GM18907 (cell line): ENCODE data around the gene UNC45A.
"Not testable (repeated sequence)": the region's sequence is repeated elsewhere in the genome, so short reads cannot be mapped to it uniquely, and the experiment has no call there.

Experiments used
- ATAC-seq: cut with Tn5 transposase; IDR thresholded peaks from one replicate; pipeline ENCODE4 v1.9.1; 2021; ENCODE audit warnings: mild to moderate bottlenecking, moderate library complexity; ENCODE audit not compliant: unreplicated experiment

UNC45A gene

DNA sequence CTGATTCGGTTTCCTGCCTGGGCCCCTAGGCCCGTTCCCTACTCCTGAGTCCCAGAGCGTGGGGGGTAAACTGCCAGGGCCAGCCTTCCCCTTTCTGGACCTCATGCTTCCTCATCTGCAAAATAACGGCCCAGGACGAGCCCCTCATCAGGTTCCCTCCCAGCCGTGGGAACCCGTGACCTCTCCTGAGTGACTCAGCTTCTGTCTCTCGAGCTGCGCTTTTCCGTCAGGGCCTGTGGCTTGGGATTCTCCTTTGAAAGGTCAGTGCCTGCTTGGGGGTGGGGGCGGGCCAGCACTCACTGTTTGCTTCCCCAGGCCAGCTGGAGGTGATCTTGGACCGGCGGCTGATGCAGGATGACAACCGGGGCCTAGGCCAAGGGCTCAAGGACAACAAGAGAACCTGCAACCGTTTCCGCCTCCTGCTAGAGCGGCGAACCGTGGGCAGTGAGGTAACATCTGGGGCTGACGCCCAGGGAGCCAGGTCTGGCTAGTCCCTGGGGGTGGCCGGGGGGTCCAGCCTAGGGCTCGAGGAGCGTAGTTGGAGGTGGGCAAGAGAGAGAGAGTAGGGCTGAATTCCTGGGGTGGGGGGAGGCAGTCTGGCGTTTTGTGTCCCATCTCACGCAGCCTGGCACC is 19.2 kb upstream of the UNC45A start:
- ATAC-seq: no peak

DNA sequence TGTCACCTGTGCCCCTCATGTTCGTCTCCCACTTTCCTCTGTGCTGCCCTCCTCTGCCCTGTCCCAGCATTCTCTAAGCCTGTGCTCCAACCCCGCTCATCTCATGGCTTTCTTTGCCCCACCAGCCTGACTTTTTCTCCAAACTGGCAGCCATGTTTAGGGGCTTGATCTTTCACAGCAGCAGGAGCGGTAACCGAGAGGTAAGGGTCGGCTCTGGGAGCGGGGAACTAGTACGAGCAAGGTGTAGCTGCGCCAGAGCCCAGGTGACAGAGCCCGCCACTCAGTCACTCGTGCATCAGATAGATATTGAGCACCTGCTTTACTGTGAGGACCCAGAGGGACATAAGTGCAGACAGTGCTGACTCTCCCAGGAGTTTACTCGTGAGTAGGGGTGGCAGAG is 18.6 kb upstream of the UNC45A start:
- no peak for ATAC-seq

DNA sequence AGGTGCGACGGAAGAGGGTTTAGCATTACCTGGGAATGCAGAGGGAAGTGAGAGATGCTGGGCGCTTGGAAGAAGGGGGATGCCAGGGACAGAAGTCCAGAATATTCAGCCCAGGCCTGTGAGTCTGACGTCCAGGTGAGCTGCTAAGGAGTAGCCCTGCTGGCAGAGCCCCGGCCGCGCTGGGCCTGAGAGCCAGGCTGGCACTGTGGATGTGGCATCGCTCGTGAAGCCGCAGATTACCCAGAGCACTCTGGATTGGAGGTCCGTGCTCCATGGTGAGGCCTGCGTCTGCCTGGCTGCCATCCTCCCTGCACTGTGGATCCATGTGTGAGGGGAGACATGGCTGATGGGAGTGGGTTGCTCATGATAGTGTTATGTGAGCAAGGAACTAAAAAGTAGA is 17.5 kb upstream of the UNC45A start:
- ATAC-seq: no peak

GRCh38 chr15:90918034-90918788 is 16.9 kb upstream of the UNC45A start:
- no peak for ATAC-seq

- ATAC-seq: no peak
Measured at GRCh38 chr15:90918835-90919234, 16.2 kb upstream of the UNC45A start.

DNA sequence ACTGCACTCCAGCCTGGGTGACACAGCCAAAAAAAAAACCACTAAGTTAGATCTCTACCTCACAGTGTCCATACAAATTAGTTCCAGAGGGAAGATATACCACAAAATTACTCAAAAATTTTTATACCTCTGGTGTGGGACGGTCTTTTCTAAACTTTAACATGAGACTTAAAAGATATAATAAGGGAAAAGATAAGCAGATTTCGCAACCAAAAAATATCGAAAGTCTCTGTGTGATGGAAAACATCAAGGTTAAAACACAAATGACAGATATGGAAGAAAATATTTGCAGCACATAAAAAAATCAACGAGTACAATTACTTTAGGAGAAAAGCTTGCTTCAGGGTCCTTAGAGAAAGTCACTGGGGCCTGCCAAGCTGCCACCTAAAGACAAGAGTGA is 13.2 kb upstream of the UNC45A start:
- ATAC-seq: no peak

- ATAC-seq: peak; percentile 65
Measured at GRCh38 chr15:90922712-90923322, 12.3 kb upstream of the UNC45A start.

GRCh38 chr15:90924375-90924774 is 10.7 kb upstream of the UNC45A start:
- ATAC-seq: peak; percentile 74

- not testable (repeated sequence) for ATAC-seq
Measured at GRCh38 chr15:90926766-90927165, 8.3 kb upstream of the UNC45A start.

GRCh38 chr15:90928106-90928505 is 7.0 kb upstream of the UNC45A start:
- ATAC-seq: not testable (repeated sequence)

- no peak for ATAC-seq
Measured at GRCh38 chr15:90929246-90930019, 5.7 kb upstream of the UNC45A start.

DNA sequence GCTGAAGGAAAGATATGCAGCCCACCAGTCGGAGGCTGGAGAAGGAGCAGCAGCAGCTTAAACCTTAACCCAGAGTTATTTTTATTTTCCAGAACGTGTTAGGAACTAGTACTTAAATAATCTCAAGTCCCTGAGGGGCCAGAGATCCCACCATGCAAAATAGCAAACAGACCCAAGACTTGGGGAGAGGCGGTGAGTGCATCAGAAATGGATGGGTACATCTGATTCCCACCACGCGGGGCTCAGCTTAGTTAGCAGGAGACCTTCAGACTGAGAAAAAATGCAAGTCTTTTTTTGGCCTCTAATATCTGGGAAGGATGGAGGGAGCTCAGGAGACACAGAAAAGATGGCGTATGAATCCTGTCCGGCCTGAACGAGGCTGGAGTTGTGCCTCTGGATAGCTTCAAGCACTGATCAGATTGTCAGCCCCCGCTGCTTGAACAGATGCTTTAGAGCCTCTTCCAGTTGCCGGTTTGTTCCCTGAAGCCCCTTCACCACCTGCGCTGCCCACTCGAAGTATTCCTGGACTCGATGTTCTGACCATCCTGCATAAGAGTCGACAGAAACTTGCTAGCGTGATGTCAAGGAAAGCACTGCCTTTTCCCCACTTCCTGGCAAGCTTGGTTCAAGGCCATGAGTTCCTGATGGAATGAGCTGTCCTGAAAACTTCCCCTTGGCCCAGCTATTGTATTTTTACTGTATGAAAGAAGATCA is 4.1 kb upstream of the UNC45A start:
- no peak for ATAC-seq

GRCh38 chr15:90931575-90931827 is 3.6 kb upstream of the UNC45A start:
- no peak for ATAC-seq

GRCh38 chr15:90931828-90932659 is 3.0 kb upstream of the UNC45A start, which contains the start of gene HDDC3:
HDDC3 (minus strand) TSS chr15:90932549; CDS start chr15:90932540, 9 bp downstream.
- peak; percentile 54 for ATAC-seq

- ATAC-seq: no peak
Measured at GRCh38 chr15:90932660-90932991, 2.5 kb upstream of the UNC45A start.

DNA sequence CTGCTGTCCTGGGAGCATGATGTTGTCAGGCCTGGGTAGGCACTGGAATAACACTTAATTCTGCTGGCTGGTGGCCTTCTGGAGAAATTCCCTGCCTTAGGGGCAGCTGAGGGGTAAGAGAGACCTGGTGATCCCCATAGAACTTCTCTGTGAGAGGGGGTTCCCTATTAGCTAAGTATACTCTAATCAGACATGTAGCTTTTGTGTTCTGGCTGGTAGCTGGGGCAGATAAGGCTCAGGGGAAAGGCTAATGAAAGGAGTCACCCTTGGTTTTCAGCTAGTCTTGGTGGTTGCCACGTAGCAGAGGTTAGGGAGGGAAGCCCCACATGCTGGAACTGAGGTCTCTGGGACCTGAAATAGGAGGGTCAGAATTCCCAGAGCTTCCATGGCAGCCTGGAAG is 1.8 kb upstream of the UNC45A start:
- ATAC-seq: no peak

GRCh38 chr15:90934256-90934948 is 683 bp upstream of the UNC45A start:
- ATAC-seq: peak; percentile 38

DNA sequence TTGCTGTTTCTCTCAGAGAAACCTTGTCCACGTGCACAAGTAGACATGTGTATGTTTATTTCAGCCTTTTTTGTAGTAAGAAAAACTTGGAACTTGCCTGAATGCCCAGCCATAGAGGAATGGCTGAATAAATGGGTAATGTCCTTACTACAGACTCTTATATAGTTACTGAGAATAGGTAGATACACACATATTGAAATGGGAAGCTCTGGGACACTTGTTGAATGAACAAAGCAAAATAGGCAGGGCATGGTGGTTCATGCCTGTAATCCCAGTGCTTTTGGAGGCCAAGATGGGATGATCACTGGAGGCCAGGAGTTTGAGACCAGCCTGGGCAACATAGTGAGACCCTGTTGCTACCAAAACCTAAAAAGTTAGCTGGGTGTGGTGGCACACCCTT is 1.7 kb downstream of the UNC45A start:
- ATAC-seq: no peak

DNA sequence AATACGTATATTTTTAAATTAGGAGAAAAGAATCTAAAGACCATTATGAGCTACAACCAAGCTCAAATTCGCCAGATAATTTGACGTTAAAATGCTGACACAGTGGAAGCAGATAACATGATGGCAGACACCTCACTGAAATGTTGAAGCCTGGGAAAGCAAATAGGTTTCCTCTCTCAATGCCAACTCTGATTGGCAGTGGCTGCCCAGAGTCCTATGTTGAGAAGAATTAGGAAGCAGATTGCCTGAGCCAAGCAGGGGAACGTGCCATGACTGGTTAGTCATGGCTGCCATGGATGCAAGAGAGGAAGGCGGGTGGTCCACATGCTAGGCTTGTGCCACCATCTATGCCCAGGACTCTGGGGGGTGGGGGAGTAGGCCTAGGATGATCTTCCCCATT is 3.2 kb downstream of the UNC45A start:
- ATAC-seq: no peak

DNA sequence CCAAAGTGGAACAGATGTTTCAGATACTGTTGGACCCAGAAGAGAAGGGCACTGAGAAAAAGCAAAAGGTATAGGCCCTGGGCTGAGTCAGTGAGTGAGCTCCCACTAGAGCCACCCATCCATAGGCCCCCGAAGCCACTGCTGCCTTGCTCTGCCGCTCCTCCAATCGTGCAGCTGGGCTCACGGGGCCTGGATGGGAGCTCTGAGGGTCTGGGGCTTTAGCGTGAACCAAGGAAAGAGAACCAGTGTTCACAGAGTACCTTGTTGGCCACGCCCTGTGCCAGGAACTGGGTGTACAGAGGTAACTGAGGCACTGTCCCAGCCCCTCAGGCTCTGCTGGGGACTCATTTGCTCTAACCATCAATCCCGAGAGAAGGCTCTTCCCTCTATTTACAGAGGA is 4.7 kb downstream of the UNC45A start:
- no peak for ATAC-seq
